C4-2B (cell line): ENCODE data around the gene HMG20B.

ENCODE experiments used
- H3K27ac ChIP-seq: fragments of 450-650 bp; 2 replicates; pipeline ENCODE4 v1.5.1; 2017
- ZFX ChIP-seq: fragments of 450-650 bp; IDR thresholded peaks from 2 replicates; pipeline ENCODE4 v1.6.1; 2017
- TF ChIP-seq, protein P1 (sequence below): fragments of 450-650 bp; conservative IDR thresholded peaks from 2 replicates; pipeline ENCODE4 v1.5.1; 2017; ENCODE audit warnings: mild to moderate bottlenecking

HMG20B gene

DNA sequence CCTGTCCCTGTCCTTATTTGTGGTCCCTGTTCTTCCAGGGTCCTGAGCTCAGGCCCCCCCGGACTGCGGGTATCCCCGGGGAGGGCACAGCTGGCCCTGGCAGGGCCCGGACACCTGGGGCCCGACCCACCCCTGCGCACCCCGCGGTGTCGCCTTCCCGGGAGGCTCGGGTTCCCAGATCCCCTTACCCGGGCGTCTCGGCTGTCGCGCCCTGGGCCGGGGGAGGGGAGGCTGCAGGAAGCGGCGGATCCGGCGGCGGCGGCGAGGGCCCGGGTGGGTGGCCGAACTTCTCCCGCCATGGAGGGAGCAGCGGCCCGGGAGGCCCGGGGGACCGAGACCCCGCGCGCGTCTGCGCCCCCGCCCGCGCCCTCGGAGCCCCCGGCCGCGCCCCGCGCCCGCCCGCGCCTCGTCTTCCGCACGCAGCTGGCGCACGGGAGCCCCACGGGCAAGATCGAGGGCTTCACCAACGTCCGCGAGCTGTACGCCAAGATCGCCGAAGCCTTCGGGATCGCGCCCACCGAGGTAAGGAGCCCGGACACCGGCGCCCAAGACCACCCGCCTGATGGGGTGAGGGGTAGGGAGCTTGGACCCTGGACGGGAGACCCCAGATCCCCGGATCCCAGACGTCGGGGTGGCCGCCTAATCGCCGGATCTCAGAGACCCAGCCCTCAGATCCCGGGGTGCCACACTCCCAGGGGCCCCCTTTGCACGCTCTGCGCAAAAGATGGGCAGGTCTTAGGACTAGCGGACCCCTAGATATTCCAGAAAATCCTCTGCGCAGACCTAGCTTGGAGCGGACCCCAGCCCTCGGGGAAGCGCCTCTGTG lies 12.8 kb downstream of the HMG20B start, which contains the start of gene GIPC3:
GIPC3 (plus strand) TSS at position 178 of the 826 bp plus-strand sequence; CDS start at position 298, 120 bp downstream.
- H3K27ac ChIP-seq = no peak within 1 kb of the TSS
- no peak for TF ChIP-seq ZFX
- TF ChIP-seq, protein P1, sequence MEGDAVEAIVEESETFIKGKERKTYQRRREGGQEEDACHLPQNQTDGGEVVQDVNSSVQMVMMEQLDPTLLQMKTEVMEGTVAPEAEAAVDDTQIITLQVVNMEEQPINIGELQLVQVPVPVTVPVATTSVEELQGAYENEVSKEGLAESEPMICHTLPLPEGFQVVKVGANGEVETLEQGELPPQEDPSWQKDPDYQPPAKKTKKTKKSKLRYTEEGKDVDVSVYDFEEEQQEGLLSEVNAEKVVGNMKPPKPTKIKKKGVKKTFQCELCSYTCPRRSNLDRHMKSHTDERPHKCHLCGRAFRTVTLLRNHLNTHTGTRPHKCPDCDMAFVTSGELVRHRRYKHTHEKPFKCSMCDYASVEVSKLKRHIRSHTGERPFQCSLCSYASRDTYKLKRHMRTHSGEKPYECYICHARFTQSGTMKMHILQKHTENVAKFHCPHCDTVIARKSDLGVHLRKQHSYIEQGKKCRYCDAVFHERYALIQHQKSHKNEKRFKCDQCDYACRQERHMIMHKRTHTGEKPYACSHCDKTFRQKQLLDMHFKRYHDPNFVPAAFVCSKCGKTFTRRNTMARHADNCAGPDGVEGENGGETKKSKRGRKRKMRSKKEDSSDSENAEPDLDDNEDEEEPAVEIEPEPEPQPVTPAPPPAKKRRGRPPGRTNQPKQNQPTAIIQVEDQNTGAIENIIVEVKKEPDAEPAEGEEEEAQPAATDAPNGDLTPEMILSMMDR = no peak

DNA sequence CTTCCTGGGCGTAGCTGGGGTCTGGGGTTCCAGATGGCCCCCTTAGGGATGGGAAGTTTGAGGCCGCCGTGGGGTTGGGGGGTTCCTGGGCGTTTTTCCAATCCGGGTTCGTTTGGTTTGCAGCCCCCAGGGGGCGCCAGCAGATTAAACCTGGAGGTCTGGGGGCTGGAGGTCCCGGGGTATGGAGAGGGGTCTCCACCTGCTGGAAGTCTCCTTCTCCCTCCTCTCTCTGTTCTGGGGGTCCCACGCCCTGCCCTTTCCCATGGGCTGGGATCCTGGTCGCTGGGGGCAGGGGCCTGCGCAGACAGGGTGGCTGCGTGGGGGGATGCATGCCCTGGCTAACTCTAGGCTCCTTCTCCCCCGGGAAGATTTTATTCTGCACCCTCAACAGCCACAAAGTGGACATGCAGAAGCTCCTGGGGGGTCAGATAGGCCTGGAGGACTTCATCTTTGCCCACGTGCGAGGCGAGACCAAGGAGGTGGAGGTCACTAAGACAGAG lies 13.4 kb downstream of the HMG20B start:
- no peak overlapping the region for H3K27ac ChIP-seq
- TF ChIP-seq, protein P1 = no peak; the same call in 1 of the 2 replicates
- no peak for TF ChIP-seq ZFX

DNA sequence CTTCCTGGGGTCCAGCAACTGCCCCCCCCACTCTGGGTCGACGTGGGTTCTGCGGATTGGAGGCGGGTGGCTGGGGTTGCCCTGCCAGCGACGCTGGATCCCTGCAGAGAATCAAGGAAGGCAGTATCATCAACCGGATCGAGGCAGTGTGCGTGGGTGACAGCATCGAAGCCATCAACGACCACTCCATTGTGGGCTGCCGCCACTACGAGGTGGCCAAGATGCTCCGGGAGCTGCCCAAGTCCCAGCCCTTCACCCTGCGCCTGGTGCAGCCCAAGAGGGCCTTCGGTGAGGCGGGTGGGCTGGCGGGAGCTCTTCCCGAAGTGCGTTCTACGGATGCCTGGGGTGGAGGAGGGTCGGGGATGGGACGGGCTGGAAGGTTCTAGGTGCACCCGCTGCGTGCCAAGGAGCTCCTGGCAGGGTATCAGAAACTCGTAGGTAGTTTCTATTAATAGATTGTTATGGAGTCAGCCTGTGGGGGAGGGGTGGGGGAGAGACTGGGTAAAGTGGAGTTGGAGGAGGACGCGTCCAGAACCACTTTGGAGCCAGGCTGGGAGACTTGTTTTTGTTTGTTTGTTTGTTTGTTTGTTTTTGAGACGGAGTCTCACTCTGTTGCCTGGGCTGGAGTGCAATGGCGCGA lies 14.1 kb downstream of the HMG20B start:
- TF ChIP-seq, protein P1 = no peak
- no peak for TF ChIP-seq ZFX
- no peak overlapping the region for H3K27ac ChIP-seq

DNA sequence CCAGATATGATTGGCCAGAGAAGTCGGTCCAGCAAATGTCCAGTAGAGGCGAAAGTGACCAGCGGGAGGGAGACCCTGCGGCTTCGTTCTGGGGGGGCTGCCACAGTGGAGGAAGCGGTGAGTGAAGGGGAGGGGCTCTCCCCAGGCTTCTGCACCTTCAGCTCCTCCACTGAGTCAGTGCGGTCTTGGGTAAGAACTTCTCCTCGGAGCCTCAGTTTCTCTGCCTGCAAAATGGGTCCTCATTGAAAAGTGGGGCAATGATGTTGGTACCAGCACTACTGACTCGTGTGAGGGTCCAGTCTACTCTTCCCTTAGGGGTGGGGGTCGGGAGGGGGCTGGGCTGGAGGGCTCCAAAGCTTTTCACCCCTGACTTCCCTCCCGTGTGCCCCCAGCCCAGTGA lies 16.7 kb downstream of the HMG20B start:
- TF ChIP-seq ZFX = no peak
- TF ChIP-seq, protein P1 = no peak
- H3K27ac ChIP-seq = no peak overlapping the region

DNA sequence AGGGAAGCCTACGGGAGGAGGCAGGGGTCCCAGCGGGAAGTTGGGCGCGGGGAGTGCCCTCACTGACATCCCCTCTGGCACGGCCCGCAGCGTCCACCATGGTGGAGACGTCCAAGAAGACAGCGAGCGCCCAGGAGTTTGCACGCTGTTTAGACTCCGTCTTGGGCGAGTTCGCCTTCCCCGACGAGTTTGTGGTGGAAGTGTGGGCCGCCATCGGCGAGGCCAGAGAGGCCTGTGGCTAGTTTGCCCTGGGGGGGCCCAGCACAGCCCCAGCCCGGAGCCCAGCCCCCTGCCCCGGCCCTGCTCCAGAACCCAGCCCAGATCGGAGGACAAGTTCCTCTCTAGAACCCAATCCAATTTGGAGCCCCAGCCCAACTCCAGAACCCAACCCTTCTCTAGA lies 17.2 kb downstream of the HMG20B start:
- H3K27ac ChIP-seq = no peak overlapping the region
- TF ChIP-seq, protein P1 = no peak
- TF ChIP-seq ZFX = no peak

DNA sequence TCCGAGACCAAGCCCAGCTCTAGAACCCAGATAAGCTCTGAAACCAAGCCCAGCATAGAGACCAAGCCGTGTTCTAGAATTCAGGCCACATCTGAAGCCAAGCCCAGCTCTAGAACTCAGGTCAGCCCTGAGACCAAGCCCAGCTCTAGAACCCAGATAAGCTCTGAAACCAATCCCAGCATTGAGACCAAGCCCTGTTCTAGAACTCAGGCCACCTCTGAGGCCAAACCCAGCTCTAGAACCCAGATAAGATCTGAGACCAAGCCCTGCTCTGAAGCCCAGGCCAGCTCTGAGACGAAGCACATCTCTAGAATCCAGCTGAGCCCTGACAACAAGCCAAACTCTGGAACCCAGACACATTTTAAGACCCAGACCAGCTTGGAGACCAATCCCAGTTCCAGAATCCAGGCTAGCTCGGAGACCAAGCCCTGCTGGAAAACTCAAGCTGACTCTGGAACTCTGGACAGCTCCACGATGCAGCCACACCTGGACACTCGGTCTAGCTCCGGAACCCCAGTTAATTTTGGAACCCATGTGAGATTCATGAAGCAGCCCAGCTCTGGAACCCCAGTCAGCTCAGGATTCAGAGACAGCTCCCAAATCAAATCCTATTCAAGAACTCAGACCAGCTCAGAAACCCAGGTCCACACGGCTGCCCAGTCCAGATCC lies 18.4 kb downstream of the HMG20B start:
- no peak overlapping the region for H3K27ac ChIP-seq
- no peak for TF ChIP-seq ZFX
- TF ChIP-seq, protein P1 = no peak
